HG02884 (cell line): ENCODE data around the gene TEX38.
"Not testable (repeated sequence)": the region's sequence is repeated elsewhere in the genome, so short reads cannot be mapped to it uniquely, and the experiment has no call there.

Experiments used
- ATAC-seq: cut with Tn5 transposase; IDR thresholded peaks from one replicate; pipeline ENCODE4 v1.9.1; 2021; ENCODE audit warnings: mild to moderate bottlenecking, moderate library complexity; ENCODE audit not compliant: unreplicated experiment

Gene TEX38

DNA sequence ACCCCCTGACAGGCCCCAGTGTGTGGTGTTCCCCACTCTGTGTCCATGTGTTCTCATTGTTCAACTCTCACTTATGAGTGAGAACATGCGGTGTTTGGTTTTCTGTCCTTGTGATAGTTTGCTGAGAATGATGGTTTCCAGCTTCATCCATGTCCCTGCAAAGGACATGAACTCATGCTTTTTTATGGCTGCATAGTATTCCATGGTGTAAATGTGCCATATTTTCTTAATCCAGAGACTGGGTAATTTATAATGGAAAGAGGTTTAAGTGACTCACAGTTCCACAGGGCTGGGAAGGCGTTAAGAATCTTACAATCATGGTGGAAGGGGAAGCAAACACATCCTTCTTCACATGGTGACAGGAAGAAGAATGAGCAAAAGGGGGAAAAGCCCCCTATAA is 17.0 kb upstream of the TEX38 start:
- ATAC-seq: not testable (repeated sequence)

DNA sequence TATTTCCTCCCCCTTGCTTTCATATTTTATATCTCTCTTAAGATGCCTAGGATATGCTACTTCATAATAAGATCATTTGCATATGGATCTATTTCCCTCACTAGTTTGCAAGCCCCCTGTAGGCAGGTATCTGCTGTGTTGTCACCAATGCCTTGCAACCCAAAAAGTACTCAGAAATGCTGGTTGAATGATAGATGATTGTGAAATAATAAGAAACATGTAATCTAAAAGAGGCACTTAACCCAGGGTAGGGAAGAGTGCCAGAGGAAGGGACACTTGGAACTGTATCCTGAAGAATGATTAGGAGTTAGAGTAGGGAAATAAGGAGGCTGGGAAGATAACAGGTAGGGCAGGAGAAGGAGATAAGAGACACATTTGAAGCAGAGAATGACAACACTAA is 15.8 kb upstream of the TEX38 start:
- no peak for ATAC-seq

DNA sequence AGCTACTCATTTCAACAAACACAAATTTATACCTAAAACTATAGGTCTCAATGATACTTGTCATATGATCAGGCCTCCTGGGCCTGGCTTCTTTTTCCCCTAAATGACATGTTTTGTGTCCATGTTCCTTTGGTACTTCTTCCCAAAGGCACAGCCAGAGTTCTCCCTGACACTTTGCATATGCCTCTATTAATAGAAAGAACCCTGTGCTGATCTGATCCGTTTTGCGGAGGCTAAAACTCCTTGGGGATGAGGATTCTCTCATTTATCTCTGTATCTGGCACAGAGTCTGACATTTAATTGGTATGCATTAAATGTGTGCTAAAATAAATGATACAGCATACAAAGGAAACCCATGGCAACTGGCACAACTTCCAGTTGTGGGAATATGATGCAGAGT is 15.0 kb upstream of the TEX38 start:
- no peak for ATAC-seq

DNA sequence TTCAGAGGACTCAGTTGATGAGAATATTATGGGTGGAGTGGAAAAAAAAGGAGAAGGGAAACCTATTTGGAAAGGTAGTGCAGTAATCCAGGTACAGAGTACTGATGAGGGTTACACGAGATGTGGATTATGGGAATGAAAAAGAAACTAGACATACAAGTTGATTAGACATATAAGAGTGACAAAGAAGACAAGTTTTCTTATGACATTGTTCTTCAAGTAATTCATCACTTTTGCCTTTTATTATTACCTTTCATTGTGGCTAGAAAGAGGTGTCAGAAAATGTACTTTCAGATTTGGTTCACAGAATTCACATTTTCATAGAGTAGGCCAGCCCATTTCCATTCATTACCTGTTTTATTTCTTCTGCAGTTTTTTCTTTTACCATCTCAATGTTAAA is 13.9 kb upstream of the TEX38 start:
- no peak for ATAC-seq

DNA sequence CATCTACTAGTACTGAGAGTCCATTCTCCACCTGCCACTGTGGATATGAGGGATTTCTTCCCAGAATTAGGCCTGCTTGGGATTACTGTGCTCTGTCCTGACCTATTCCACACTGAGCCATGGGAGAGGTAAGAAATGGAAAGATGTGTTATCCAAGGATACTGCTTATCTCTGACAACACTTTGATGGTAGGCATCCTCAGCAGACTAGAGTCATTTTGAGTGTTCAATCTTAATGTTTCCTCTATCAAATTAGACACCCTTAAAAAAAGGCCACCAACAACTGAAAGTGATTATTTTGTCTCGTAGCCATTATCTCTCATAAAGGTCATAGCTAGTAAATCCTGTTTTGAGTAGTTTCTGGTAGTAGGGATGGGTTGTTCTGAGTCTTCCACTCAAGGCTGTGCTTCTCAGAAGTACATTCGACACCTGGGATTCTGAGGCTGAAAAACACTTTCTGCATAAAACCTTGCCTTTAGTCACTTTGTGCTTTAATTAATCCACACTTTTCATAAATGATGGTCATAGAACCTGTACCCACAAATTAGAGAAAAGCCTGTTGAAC is 12.3 kb upstream of the TEX38 start:
- no peak for ATAC-seq

DNA sequence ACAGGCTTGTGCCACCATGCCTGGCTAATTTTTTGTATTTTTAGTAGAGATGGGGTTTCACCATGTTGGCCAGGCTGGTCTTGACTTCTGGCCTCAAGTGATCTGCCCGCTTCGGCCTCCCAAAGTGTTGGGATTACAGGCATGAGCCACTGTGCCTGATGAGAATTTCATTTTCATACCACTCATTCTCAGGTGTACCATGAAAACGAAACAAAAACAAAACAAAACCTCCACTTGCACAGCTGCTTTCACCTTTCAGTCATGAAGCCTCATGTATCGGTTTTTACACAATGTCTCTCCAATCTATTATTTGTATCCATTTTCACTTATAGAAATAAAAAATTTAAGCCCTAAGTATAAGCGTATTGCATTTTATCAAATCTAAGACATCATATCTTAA is 11.5 kb upstream of the TEX38 start:
- ATAC-seq: peak; percentile 59

DNA sequence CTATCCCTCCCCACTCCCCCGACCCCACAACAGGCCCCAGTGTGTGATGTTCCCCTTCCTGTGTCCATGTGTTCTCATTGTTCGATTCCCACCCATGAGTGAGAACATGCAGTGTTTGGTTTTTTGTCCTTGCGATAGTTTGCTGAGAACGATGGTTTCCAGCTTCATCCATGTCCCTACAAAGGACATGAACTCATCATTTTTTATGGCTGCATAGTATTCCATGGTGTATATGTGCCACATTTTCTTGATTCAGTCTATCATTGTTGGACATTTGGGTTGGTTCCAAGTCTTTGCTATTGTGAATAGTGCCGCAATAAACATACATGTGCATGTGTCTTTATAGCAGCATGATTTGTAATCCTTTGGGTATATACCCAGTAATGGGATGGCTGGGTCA is 8.7 kb upstream of the TEX38 start:
- not testable (repeated sequence) for ATAC-seq

DNA sequence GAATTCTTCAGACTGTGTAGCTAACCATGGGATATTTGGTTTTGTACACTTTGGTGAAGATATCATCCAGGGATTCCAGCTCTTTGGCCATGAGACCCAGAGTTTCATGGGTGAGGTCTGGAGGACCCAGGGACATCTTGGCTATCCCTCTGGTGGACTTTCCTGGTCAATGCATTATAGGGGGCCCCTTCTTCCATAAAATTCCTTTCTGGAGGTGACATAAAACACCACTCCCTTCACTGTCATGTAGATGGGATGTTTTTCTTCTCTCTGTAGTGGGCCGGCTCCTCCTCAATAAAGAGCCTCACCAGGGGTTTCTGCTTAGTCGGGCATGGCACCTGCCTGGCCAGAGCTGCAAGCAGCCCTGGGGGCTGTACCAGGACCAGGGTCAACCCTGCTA is 5.7 kb upstream of the TEX38 start:
- no peak for ATAC-seq

DNA sequence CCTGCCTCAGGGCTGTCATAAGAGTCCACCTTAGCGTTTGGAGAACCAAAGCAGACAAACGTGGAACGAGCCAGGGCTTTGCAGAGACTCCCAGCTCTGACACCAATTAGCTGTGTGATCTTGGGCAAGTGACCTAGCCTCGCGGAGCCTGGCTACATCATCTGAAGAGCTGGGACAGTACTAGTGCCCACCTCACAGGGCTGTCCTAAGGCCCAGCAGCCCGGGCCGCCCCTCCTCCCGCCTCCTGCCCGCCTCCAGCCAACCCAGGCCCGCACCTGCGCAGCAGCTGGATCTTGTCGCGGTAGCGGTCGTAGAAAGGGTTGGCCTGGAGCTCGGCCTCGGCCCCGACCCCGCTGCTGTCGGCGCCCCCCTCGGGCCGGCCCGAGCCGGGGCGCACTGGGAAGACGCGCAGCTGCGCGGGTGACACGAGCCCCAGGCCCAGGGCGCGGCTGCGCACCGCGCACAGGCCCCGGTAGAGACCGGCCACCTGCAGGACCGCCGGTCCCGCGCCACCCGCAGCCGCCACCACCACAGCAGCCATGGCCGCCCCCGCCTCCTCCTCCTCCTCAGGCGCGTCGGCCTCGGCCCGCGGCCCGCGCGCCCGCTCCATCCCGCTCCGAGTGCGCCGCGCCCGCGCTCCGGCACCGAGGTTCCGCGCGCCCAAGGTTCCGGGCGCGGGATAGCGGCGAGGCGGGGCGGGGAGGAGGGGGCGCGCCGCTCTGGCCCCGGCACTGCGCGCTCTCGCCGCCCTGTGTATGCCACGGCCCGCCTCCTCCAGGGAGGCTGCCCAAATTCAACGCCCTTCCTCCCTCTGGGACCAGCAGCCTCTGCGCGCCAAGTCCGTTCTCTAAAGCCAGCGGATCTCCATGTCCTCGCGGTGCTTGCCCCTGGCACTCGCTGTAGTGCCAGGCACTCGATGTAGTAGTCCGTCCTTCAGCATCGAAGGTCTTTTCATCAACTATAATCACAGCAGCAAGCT is 3.6 kb upstream of the TEX38 start, which contains the start of gene ATPAF1:
ATPAF1 (minus strand) TSS at position 583 of the 979 bp plus-strand sequence; CDS start at position 541, 42 bp downstream.
- ATAC-seq: peak; percentile 77

DNA sequence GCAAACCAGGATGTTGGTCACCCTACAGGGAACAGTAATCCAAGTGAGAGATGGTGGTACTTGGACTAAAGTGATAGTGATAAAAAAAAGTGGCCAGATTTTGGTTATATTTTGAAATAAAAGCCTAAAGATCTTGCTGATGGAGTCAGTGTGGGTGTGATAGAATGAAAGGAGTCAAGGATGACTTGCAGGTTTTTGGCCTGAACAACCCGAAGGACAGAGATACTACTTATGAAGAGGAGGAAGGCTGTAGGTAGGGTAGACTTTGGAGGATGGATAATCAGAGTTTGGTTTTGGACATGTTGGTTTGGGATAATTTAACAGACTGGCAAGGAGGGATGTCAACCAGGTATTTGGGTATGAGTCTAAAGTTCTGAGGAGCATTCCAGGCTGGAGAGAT is 1.5 kb upstream of the TEX38 start:
- ATAC-seq: no peak

DNA sequence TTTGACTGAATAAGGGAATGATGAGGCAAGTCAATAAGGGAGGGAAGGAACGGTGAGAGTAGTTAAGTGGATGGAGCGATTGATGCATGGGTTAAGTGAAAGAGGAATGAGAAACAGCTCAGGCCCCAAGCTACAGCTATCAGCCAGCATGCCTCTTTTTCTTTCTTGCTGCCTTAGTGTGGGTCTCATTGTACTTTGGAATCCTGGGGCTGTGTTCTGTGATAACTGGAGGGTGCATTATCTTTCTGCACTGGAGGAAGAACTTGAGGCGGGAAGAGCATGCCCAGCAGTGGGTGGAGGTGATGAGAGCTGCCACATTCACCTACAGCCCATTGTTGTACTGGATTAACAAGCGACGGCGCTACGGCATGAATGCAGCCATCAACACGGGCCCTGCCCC is 1.0 kb downstream of the TEX38 start:
- no peak for ATAC-seq

DNA sequence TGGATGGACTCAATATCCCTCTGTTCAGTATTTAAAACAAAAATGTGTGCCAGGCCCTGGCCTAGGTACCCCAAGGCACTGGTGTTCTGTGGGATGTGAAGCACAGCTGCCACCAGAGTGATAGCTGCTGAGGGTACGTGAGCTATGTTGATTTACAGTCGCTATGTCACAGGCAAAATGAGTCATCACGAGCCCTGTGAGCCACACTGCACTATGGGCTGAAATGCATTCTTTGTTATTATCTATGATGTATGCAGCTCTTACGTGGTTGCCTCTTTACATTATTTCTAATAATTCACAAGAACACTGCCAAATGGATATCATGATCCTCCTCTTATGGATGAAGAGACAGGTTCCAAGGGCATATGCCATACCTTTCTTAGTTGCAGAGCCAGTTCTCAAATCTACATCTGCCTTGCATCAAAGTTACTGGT is 2.1 kb downstream of the TEX38 start:
- ATAC-seq: no peak

DNA sequence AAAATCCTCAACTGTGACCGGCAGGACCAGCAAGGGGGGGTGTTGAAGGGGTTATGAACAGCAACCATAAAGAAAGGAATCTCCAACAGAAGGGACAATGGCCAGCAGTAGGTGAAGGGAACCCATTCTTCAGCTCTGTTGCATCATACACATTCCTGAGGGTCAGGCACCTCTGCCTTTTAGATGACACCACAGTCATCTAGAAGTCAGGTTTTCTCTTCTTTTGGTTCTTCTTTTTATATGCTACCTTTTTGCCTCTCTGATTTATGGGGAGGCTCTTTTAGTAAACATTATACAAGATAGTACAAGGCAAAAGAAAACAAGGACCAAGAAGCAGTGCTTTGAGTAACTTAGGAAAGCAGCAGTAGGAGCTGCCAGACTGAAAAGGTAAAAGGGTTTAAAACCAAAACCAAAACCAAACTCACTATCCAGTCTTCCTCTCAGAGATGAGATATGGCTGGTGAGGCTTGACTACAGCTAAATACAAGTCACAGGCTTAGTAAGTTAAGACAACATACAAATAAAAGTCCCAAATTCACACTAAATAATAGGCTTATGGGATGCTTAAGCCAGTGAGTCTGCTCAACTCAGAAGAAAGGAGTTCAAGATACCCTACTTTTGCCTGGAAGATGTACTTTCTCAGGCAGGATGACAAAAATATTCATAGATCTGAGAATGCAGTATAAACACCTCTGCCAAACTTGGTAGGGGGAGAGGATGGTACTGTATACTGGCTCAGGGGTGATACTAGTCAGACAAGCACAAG is 4.1 kb downstream of the TEX38 start:
- ATAC-seq: peak; percentile 81

DNA sequence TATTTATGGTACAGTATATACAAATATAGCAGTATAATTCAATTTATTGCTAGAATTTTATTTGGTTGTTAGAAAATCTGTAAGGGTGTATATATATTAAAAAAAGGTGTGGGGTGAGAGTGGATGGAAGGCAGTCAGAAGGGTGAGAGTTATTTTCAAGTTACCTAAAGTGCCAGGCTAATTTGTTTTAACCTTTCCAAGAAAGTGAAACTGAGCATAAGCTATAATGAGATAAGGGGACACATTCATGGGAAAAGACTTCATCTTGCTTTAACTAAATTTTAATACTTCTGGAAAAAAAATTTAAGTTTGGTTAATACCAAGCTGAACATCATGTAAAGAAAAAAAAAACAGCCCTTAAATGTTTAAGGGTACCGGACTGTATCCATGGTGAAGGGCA is 4.9 kb downstream of the TEX38 start:
- ATAC-seq: no peak

DNA sequence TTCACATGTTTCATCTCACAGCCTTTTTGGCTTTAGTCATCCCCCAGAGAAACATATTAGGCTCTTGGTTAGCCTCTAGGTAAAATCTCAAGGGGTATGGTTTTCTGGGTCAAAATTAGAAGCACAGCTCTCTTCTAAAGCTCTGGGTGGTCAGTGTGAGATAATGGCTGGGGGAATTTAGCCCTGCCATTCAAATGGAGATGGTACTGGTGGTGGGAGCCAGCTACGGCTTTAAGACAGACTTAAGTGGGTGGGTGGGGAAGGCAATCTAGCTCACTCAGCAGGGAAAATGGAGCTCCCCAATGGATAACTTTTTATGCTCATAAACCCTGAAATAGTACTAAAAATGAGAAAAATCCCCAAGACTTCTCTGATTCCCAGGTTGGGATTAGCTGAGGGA is 5.7 kb downstream of the TEX38 start:
- ATAC-seq: no peak

DNA sequence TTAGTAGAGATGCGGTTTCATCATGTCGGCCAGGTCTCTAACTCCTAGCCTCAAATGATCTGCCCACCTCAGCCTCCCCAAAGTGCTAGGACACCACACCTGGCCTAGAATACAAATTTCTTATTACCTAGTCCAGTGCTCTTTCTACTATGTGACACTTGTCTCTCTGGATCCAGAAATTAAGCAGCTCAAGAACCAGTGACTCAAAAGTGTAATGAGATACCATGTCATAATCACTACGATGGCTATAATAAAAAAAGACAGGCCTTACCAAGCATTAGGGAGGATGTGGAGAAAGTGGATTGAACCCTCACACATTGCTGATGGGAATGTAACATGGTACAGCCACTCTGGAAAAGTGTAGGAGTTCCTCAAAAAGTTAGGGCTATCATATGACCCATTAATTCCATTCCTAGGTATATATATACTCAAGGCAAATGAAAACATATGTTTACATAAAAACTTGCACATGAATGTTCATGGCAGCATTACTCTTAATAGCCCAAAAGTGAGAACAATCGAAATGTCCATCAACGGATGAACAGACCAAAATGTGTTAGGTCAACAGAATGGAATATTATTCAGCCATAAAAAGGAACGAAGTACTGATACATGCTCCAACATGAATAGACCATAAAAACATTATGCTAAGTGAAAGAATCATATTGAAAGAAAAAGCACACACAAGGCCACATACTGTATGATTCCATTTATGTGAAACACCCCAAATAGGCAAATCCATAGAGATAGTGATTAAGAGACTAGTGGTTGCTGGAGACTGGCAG is 8.3 kb downstream of the TEX38 start:
- ATAC-seq: no peak

DNA sequence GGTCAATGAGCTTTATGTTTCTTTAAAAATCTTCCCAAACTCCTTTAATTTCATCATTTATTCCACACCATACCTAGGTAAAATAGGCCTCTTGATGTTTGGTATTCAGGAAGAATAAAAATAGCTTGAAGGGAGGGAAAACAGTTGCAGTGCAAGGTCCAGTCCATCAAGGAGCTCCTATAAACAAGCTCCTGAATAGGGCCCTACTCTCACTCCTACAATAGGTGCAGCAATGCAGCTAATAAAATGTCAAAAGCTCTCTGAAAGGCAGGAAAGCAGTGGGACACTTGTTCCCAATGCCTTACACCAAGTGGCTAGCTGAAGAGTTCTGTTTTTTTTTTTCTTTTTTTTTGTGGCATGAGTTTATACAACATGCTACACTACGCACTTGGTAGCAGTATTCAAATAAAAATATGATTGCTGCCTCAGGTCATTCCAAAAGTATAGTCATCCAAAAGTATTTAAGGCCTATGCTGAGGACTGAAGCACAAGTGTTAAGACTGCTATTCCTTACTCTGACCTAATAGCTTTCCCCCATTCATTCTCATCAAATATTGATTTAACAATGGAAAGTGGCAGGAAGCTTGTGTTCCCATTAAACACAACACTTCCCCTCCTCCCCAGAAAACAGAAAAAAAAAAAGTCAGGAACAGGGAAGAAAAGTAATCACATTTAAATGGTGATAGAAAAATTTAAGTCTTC is 9.8 kb downstream of the TEX38 start:
- no peak for ATAC-seq

DNA sequence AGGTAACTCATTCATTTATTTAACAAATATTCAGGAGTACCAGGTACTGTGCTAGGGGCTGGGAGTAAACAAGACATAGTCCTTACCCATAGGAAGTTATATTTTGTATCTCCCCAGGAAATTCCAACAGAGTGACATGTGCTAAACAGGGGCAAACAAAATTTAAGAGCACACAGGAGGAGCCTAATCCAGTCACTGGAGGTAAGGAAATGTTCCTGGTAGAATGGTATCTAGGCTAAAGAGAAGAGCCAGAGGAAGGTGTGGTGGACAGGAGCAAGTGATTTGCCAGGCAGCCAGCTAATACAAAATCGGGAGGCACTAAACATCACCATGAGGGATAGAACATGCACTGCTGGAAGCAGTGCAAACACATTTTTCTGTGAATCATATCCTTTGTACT is 10.4 kb downstream of the TEX38 start:
- ATAC-seq: no peak

DNA sequence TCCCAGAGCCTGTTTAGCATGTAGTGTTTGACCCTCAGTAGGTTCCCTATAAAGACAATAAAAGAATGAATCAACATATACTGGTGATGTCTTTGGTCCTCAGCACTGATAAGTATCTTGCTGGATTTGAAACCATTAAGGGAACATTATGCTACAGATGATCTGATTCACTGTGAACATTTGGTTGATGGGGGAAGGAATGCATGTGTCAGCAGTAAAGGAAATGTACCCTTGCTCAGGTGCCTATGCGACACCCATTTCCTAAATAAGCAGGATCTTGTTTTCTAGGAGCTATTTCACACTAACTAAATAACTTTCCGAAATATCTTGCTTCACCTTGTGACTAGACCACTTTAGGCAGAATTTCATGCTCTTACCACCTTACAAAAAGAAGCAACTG is 13.0 kb downstream of the TEX38 start:
- no peak for ATAC-seq

DNA sequence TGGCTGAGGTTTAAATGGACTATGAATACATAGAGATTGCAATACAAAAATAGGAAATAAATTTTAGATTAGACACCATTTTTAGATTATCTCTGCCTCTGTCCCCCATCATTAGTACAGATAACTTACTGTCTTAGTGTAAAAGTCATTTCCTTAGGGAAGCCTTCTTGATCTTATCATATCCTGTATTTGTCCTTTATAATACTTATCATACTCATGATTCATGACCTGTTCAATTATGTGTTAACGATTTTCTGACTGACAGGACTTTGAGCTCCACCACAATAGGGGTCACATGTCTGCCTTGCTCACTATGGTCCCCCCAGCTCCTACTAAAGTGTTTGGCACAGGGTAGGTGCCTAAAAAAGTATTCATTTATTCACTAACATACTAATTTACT is 14.6 kb downstream of the TEX38 start:
- no peak for ATAC-seq
